Tongue (tissue), 2 donors: ENCODE data around the gene BTBD6. TPM values are rescaled to one million over a fixed set of nuclear protein-coding genes. Genes with fewer than 3 reads are reported as not detected.
A peak's percentile ranks its signal among the peaks of the same experiment; 100 is the strongest.

ENCODE experiments used
- DNase-seq: peaks from one replicate; pipeline ENCODE4 v3.0.0-alpha.2; 2015
- total RNA-seq: library from RNA; depleted of rRNA; stranded (reverse); fragments of >200 nt; gene quantifications from one replicate; pipeline ENCODE4 v1.2.3, GENCODE V29; 2014

Gene BTBD6
- total RNA-seq, 1 donor from 2014 or later, result 65.8 TPM

- DNase-seq, result no peak
Observed at GRCh38 chr14:105229099-105229655, 19.2 kb upstream of the BTBD6 start.

GRCh38 chr14:105240811-105241576, 7.3 kb upstream of the BTBD6 start:
- DNase-seq, result no peak

- no peak for DNase-seq
Observed at GRCh38 chr14:105241641-105242040, 6.7 kb upstream of the BTBD6 start.

GRCh38 chr14:105244334-105244733, 4.0 kb upstream of the BTBD6 start:
- DNase-seq, result no peak

GRCh38 chr14:105247026-105247425, 1.3 kb upstream of the BTBD6 start:
- no peak for DNase-seq

GRCh38 chr14:105247715-105248367, 492 bp upstream of the BTBD6 start:
- DNase-seq, result no peak

- peak; percentile 33 for DNase-seq
Observed at GRCh38 chr14:105249182-105250007, 1.1 kb downstream of the BTBD6 start.

- DNase-seq, result no peak
Observed at GRCh38 chr14:105250008-105250366, 1.7 kb downstream of the BTBD6 start.

- no peak for DNase-seq
Observed at GRCh38 chr14:105250986-105251385, 2.7 kb downstream of the BTBD6 start.

- DNase-seq, result no peak
Observed at GRCh38 chr14:105251920-105252319, 3.6 kb downstream of the BTBD6 start.

- no peak for DNase-seq
Observed at GRCh38 chr14:105252552-105253328, 4.4 kb downstream of the BTBD6 start.

GRCh38 chr14:105253329-105253682, 5.0 kb downstream of the BTBD6 start:
- no peak for DNase-seq

- DNase-seq, result peak; percentile 73
Observed at GRCh38 chr14:105255021-105255507, 6.7 kb downstream of the BTBD6 start.

- no peak for DNase-seq
Observed at GRCh38 chr14:105256292-105256960, 8.1 kb downstream of the BTBD6 start.

GRCh38 chr14:105257464-105257863, 9.1 kb downstream of the BTBD6 start:
- no peak for DNase-seq

GRCh38 chr14:105258846-105259245, 10.5 kb downstream of the BTBD6 start:
- no peak for DNase-seq

- peak; percentile 27 for DNase-seq
Observed at GRCh38 chr14:105260959-105261358, 12.6 kb downstream of the BTBD6 start.

- no peak for DNase-seq
Observed at GRCh38 chr14:105261781-105262180, 13.4 kb downstream of the BTBD6 start.

- no peak for DNase-seq
Observed at GRCh38 chr14:105267820-105268548, 19.7 kb downstream of the BTBD6 start.

GRCh38 chr14:105268736-105269354, 20.5 kb downstream of the BTBD6 start:
- no peak for DNase-seq
